Measurements from ENCODE around the gene PTMA. TPM values are rescaled to one million over a fixed set of nuclear protein-coding genes. Genes with fewer than 3 reads are reported as not detected.
"Not testable (repeated sequence)": the region's sequence is repeated elsewhere in the genome, so short reads cannot be mapped to it uniquely, and the experiment has no call there.

Gene PTMA
- 1,279 and 1,335 TPM in 2 replicates for total RNA-seq (2014; rRNA removed; shearing (Covaris generic))

GRCh38 chr2:231707927-231708772 lies at the start of gene PTMA:
TSS of gene PTMA (plus strand) at chr2:231708525. CDS start at chr2:231708707, 182 bp downstream.
- DNase-seq (ENCODE audit: low spot score) = peak; percentile 98

DNA sequence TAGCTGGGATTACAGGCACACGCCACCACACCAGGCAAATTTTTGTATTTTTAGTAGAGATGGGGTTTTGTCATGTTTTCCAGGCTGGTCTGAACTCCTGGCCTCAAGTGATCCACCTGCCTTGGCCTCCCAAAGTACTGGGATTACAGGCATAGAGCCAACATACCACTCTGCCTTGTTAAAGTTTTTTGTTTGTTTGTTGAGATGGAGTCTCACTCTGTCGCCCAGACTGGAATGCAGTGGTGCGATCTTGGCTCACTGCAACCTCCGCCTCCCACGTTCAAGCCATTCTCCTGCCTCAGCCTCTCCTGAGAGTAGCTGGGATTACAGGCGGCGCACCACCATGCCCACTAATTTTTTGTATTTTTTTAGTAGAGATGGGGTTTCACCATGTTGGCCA lies 48.3 kb upstream of the PTMA start:
- not testable (repeated sequence) for DNase-seq (ENCODE audit: low spot score)

GRCh38 chr2:231660860-231661259 lies 47.5 kb upstream of the PTMA start:
- no peak for DNase-seq (ENCODE audit: low spot score)

- no peak for DNase-seq (ENCODE audit: low spot score)
These were observed 46.8 kb upstream of the PTMA start for GRCh38 chr2:231661422-231662027.

DNA sequence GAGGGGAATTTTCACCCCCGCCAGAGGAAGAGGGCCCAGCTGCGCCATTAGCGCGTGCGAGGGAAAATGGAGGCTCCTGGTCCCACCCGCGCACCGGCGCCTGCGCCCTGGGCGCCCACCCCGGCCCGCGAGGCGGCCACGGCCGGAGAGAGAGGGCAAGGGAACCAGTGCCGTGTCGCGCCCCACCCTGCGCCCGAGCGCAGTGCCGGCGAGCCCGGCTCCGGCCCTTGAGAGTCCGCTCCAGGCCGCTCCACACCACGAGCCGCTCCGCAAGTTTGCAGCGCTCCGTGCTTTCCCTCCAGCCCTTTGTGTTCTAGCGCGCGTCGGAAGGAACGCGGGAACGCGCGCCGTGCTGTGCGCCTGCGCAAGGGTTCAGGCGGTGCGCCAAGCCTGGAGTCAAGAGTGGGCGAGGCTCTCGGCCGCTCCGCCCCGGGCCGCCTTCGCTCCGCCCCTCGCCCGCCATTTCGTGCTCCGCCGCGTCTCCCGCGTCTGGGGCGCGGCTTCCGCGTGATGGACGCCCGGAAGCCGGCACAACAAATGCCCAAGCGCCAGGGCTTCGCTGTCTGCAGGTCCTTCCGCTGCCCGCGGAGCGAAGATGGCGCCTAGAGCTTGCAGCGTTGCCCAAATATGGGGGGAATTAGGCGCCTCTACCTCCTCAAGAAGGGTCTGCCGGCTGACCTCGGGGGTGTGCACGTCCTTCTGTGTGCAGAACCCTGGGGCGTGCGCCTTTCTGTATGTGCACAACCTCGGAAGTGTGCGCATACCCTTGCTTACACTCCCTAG lies 46.1 kb upstream of the PTMA start:
- DNase-seq (ENCODE audit: low spot score) = peak; percentile 73

GRCh38 chr2:231662811-231663457 lies 45.4 kb upstream of the PTMA start:
- no peak for DNase-seq (ENCODE audit: low spot score)

DNA sequence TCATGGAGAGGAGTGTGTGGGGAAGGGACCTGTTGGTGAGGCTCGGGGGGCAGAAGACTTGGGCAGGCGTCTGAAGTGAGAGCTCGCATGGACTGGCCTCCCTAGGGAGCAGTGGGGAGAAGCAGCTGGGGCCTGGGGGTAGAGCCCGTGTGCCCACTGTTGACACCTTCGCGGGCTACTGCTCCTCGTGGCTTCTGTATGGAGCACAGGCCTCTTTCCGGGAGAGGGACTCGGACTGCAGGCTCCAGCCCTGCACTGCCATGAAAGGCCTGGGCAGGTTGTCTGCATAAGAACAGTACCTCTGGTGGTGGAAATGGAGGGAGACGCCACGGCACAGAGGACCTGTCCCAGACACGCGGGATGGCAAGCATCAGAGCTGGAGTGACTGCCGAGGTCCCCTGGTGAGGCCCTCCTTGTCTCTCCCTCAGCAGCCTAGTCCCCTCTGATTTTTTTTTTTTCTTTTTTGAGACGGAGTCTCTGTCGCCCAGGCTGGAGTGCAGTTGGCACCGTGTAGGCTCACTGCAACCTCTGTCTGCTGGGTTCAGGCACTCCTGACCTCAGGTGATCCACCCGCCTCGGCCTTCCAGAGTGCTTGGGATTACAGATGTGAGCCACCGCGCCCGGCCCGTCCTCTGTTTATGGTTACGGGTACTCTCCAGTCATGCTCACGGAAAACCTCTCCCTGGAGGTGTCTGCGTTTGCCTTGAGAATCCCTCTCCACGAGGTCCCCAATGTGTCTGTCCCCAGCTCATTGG lies 44.7 kb upstream of the PTMA start:
- DNase-seq (ENCODE audit: low spot score) = no peak

- no peak for DNase-seq (ENCODE audit: low spot score)
These were observed 43.6 kb upstream of the PTMA start for GRCh38 chr2:231664727-231665126.

DNA sequence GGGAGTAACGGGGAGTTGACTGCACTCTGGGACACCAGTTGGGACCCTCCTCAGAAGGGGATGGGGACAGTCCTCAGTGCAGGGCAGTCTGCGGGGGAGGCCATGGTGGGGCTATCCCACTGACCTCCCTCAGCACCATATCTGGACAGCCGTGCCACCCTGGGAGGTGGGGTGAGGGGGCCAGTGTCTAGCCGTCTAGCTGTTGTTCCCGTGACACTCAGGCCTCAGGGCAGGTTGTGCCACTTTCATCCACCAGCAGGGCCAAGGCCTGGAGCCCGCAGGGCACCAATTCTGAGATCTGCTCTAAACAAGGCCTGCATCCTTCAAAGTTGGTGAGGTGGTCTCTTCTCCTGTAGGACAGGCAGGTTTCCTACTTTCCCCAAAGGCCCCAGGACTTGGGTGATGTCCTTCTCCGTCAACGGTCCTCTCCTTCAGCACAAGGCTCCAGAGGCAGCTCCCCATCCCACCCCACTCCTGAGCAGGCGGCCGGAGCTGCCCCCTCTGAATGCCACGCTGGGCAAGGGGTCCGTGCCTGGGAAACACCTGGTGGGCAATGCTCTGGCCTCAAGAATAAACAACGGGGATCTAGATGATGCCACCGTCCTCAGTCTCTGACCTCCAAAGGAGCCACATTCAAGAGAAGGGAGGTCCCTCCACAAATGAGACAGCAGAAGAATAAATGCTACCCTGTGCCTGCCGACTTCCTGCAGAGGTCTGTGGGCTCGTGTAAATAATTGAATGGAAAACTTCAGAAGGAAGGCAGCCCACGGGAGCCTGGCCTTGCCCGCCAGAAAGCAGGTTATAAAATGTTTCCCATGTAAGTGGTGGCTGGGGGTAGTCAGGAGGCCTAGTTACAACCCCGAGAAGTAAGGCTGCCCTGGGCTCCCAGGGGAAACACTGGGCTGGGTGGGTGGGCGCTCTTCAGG lies 42.8 kb upstream of the PTMA start:
- no peak for DNase-seq (ENCODE audit: low spot score)

GRCh38 chr2:231666171-231667095 lies 41.9 kb upstream of the PTMA start:
- DNase-seq (ENCODE audit: low spot score) = peak; percentile 96

DNA sequence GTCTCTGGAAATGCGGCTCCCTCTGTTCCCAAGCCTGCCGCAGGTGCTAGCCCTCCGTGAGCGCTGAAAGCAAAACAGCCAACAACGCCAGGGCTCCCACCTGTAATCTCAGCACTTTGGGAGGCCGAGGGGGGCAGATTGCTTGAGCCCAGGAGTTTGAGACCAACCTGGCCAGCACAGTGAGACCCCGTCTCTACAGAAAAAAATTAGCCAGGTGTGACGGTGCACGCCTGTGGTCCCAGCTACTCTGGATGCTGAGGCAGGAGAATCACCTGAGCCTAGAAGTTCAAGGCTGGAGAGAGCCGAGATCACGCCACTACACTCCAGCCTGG lies 41.3 kb upstream of the PTMA start:
- no peak for DNase-seq (ENCODE audit: low spot score)

DNA sequence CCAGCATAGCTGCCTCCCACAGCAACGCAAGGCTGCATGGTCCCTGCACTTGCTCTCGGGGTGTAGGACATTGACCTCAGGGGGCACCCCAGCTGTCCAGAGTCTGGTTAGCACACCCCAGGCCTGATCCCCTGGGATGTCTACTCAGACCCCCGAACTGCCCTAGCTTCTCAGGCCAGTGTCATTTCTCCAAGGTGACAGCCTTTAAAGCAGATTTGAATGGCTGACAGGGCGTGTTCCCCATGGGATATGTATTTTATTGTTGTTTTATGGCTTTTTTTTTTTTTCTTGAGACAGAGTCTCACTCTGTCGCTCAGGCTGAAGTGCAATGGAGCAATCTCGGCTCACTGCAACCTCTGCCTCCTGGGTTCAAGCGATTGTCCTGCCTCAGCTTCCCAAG lies 40.8 kb upstream of the PTMA start:
- no peak for DNase-seq (ENCODE audit: low spot score)

DNA sequence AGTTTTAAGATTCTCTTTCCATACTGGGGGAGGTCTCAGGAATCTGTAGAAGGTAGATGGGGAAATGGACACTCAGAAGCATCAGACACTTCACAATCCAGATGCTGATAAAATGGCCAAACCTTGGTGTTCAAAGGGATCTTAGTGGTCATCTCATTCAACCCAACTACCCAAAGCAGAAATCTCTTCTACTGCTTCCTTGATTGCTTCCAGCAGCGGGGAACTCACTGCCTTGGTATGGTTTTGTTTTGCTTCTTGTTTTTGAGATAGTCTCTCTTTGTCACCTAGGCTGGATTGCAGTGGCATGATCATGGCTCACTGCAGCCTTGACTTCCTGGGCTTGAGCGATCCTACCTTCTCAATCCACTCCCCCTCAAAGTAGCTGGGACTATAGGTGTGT lies 39.3 kb upstream of the PTMA start:
- no peak for DNase-seq (ENCODE audit: low spot score)

DNA sequence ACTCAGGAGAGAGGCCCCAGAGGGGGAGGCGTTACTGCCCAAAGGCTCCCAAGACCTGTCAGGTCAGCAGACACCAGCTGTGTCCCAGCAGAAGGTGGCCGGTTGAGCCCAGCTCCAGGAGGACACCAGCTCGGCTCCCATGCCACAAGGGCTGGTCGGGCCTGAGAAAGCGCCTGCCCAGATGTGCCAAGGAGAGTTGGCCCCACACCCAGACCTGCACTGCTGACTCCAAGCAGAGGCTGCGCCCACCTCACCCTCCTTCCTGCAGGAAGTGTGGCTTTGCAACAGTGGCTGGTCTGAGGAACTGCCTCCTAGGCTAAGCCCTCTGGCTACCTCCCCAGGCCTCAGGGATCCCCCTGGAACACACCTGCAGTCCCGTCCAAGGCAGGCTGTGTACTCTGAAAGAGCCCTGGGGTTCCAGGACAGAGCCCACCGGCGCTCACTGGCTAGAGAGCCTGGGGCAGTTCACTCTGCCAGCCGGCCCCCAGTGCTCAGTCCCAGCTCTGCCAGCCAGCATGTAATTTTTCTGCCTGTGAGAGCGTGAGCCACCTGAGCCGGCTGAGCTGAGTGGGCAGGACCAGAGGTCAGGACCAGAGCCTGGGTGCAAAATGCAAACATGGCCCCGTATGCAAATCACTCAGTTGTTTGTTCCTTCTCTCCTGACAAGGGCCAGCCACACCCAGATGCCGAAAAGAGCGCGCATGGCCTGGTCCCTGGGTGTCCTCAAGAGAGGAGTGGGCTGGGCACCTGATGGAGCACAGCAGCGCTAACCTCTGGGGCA lies 36.9 kb upstream of the PTMA start:
- peak; percentile 38 for DNase-seq (ENCODE audit: low spot score)

DNA sequence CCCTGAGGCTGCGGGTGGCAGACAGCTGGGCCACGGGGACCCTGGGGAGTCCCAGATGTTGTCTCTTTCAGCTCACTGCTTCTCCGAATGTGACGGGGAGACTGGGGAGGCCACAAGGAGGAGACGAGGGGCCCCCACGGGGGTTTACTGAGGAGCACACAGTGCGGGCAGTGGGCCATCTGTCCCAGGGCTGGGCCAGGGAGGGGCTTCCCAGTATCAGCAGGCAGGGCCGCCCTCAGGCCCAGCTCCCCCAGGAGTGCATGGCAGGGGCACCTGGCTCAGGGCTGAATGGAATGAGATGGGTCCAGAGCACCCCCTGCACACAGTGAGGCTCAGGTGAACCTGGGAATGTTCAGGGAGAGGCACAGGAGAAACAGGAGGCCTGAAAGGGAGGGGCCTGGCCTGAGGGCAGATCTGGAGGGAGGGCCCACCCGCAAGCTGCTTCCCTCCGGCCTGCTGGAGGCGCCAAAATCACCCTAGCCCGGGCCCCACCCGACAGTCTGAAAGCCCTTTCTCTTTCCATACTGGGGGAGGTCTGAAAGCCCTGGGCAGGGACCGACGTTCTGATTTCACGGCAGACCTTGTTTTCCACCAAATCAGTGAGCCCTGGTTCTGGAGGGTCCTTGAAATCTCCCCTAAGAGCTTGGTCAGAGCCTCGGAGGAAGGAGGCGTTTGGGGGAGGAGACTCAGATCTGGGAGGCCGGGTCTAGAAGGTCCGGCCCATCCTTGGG lies 35.5 kb upstream of the PTMA start:
- peak; percentile 88 for DNase-seq (ENCODE audit: low spot score)

DNA sequence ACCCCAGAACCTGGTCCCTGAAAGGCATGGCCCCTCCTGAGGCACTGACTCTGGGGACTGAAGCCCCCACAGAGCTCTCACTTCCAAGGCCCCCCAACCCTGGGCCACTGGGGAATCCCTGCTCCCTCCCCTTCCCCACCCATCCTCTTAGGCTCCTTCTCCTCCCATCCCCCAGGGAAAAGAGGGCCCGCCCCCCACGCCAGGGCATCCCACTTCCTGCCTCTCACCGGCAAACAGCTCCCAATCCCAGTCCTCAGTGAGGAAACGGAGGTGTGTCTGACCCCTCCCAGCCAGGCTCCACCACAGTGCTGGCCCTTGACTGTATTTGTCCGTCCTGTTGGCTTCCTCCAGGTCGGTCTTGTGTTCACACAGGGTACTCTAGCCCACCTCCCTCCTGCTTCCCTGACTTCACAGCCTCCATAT lies 35.0 kb upstream of the PTMA start:
- peak; percentile 94 for DNase-seq (ENCODE audit: low spot score)

- peak; percentile 60 for DNase-seq (ENCODE audit: low spot score)
These were observed 33.6 kb upstream of the PTMA start for GRCh38 chr2:231674587-231675338.

Measured in A172 (cell line).